Right lobe of liver (tissue), 4 donors: ENCODE data around the gene PEAK1.

Experiments
- POLR2A ChIP-seq: fragments of 450-650 bp; IDR thresholded peaks from one replicate; pipeline ENCODE4 v1.6.1; 2017; ENCODE audit warnings: antibody characterized with exemption, mild to moderate bottlenecking
- TF ChIP-seq, protein P1 (sequence below), 4 donors: fragments of 200-600 bp in 3 of 4; fragments of 450-650 bp in 1 of 4; IDR thresholded peaks; one replicate each; pipeline versions ENCODE4 v1.5.1 to v1.8.0; 2016 to 2022; ENCODE audit warnings: antibody characterized with exemption in 4 of 4, mild to moderate bottlenecking in 2 of 4
- donor health status: DM: no; HTN: no; CAD: no.
- donor health status: DM: no; HTN: no; CAD: no.
- donor health status: DM: no; HTN: yes; CAD: no.

DNA sequence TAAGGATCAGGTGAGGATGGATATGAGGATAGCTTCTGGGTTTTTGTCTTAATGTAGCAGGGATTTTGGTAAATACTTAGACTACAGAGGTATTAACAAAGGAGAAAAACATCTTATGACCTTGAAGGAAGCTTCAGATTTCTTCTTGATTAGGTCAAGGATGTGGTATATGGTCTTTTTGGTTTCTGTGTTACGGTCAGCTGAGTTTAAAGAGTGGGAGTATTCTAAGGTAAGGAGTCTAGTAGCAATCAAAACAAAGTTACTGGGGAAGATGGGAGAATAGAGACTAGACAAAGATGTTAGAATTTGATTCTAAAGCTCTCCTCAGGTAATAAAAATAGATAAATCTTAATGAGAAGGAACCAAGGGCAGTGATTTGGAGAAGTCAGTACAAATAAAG, 7.0 kb upstream of the PEAK1 start:
- TF ChIP-seq, protein P1, sequence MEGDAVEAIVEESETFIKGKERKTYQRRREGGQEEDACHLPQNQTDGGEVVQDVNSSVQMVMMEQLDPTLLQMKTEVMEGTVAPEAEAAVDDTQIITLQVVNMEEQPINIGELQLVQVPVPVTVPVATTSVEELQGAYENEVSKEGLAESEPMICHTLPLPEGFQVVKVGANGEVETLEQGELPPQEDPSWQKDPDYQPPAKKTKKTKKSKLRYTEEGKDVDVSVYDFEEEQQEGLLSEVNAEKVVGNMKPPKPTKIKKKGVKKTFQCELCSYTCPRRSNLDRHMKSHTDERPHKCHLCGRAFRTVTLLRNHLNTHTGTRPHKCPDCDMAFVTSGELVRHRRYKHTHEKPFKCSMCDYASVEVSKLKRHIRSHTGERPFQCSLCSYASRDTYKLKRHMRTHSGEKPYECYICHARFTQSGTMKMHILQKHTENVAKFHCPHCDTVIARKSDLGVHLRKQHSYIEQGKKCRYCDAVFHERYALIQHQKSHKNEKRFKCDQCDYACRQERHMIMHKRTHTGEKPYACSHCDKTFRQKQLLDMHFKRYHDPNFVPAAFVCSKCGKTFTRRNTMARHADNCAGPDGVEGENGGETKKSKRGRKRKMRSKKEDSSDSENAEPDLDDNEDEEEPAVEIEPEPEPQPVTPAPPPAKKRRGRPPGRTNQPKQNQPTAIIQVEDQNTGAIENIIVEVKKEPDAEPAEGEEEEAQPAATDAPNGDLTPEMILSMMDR (IDR thresholded peaks at IDR 0.05): no peak
- no peak for TF ChIP-seq POLR2A
